GM18870 (cell line): ENCODE measurements around the gene MYH3.

Experiments
- ATAC-seq: cut with Tn5 transposase; IDR thresholded peaks from one replicate; pipeline ENCODE4 v1.9.1; 2021; ENCODE audit warnings: moderate library complexity; ENCODE audit not compliant: unreplicated experiment

MYH3 gene

DNA sequence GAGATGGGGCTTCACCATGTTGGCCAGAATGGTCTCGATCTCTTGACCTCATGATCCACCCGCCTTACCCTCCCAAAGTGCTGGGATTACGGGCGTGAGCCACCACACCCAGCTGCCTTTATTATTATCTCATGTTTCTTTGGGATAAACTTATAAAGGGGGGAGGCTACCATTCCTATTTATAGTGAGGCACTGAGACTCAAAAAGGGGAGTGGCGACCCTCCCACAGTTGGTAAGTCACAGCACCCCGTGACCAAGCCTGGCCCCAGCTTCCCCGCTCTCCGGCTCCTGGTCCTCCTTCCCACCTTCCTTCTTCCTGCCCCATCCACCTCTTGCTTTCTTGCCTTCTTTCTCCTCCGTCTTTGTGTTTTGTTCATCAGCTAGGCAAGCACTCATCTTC is 5.2 kb downstream of the MYH3 start:
- ATAC-seq = no peak

DNA sequence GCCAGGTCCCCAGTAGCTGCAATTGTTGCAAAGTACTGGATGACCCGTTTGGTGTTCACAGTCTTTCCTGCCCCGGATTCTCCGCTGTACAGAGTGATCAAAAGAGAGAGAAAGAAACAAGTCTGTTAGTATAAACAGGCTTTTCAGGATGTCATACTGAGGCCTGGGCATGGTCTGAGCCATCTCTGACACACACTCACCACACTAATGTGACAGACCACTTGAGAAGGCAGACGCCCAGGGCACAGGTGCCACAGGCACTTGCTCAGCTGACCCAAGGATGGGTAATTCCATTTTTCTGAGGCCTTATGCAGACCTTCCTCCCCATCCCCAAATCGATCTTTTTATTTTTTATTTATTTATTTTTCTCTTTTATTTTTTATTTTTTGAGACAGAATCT is 7.5 kb downstream of the MYH3 start:
- ATAC-seq = no peak

DNA sequence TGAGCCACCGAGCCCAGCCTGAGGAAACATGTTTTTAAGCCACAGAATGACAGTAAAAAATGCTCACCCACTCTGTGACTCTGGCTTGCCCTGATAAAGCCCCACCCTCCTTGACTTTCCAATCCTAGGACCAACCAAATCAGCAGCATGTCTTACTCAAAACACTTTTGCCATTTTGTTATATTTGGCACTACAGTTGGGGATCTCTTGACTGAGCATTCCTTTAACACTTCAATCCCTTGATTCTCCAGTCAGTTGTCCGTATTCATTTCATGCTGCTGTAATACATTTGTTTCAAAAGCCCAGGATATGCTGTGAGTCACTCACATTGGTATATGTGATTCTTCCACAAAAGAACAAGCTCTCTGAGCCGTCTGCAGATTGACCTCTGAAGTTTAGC is 8.2 kb downstream of the MYH3 start:
- ATAC-seq = no peak

DNA sequence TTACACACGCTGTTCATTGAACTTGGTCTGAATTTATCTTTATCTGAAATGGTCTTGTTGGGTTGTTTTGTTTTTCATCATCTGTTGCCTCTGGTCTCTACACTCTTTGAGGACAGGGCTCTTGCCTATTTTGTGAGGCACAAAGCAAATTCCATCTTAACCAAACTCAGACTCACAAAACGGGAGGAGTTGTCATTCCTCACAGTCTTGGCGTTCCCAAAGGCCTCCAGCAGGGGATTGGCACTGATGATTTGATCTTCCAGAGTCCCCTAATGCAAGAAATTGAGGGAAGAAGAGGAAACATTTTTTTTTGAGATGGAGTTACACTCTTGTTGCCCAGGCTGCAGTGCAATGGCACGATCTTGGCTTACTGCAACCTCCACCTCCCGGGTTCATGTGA is 8.7 kb downstream of the MYH3 start:
- ATAC-seq = no peak

DNA sequence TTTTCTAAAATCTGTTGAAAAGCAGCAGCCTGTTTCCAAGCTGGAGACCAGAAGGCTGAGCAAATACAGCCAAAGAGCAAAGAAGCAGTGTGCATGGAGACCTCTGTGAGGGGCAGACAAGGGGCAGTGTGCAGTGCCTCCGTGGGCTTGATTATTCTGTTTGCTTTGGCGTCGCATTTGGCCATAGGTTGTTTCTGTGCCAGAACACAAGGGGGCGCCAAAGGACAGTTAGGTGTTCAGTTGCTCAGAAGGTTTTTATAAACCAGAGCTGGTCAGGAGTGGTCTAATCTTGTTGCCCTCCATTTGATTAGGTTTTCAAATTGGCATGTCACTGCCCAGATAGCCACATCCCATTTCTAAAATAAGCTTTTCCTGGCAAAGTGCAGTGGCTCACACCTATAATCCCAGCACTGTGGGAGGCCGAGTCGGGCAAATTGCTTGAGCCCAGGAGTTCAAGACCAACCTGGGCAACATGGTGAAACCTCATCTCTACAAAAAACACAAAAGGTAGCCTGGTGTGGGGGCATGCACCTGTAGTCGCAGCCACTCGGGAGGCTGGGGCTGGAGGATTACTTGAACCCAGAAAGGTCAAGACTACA is 10.6 kb downstream of the MYH3 start:
- peak; percentile 57 for ATAC-seq

DNA sequence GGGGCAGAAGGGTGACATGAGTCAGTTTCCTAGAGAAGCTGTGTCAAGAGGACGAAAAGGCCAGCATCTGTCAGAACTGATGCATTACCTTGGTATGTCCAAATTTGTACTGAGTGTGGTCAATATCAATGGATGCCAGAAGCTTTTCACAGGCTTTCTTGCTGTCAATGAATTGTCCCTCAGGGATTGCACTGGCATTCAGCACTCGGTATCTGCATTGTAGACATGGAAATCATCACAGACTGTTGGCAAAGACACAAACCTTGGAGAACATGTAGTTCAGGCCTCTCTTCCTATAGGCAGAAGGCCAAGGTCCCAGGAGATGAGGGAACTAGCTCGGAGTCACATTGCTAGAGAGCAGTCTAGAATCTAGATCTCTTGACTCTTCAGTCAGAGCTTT is 16.6 kb downstream of the MYH3 start:
- ATAC-seq = no peak

DNA sequence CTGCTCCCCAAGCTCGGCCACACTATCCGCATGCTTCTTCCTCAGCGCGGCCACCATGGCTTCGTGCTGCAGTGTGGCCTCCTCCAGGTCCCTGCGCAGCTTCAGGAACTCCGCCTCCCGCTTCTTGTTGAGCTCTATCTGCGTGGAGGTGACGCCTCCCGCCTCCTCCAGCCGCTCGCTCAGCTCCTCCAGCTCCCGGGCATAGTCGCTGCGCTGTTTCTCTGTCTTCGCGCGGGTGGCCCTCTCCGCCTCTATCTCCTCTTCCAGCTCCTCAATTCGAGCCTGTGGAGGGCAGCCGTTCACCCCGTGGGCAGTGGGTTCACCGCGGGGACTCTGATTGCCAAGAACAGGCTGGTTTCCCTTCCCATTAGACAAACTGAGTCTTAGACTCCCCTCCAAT is 19.0 kb downstream of the MYH3 start:
- no peak for ATAC-seq

DNA sequence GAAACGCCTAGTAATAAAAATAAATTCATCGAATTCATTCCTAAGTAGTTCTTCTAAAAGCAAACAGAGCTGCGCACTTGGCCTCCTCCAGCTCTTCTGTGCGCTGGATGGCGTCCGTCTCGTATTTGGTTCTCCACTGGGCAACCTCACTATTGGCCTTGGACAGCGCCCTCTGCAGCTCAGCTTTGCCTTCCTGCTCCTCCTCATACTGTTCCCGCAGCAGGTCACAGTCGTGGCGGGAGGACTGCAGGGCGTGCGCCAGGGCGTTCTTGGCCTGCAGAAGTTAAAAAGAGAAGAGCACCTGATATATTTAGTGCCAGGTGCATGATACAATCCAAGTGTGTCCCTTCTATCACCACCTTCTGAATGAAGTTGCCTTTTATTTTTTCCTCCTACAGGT is 21.8 kb downstream of the MYH3 start:
- no peak for ATAC-seq

DNA sequence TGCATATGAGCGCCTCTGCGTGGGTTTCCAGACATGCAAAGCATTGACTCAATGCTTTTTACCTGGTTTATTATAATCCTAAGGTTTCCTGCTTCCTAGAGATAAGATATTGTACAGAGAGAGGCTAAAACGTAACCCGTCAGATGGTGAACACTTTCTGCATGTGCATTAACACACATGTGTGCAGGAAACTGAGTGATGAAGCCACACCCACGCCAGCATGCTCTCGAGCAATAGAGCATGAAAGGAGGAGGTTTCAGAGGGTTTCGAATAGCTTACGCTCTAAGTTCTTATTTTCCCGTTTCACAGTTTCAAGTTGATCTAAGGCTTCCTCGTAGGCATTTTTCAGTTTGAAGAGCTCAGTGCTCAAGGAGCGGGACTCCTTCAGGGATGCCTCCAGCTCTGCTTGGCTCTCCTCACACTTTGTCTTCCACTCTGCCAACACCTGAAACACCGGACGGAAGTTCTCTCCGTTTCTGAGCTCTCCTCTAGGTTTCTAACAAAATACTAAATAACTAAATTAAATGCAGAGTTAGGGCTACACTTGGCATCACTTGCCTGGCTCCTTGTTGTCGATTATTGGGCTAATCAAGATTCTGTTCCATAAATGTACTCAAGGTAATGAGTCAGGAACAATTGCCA is 23.2 kb downstream of the MYH3 start:
- ATAC-seq = peak; percentile 93

DNA sequence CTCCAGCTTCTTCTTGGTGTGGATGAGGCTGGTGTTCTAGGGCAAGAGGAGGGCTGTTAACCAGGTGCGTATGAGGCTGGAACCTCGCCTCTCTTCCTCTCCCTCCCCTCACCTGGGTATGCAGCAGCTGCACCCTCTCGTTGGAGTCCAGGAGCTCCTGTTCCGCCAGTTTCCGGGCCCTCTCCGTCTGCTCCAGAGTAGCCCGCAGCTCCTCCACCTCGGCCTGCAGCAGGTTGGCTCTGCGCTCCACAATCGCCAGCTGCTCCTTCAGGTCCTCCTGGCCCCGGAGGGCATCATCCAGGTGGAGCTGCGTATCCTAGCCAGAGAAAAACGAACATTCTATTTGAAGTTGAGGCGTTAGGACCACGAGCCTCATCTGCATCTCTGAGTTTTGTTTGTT is 25.4 kb downstream of the MYH3 start:
- no peak for ATAC-seq

DNA sequence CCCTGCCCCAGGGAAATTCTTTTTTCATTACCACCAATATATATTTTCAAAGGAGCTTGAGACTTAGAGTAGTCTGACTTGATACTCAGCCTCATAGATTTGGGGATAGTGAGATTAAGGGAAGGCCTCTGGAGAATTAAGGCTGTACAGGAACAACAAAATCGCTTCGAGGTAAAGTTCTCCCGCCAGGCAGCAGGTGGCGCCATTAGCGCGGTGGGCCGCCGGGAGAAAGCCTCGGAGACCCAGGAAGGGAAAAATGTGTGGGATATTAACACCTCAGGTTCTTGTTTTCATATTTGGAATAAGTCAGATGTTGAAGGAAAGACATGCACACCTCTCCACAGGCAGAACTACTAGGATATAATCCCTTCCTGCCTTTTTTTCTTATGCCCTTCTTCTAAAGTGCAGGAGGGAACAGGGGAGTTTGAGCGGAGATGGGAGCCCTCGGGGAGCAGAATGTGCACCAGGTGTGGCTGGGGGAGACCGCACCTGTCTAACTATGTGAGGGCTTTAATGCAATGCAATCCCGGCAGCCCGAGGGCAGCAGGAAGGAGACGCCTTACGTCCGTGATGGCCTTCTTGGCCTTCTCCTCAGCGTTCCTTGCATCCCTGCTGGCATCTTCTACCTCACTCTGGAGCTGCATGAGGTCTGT is 25.9 kb downstream of the MYH3 start:
- no peak for ATAC-seq

DNA sequence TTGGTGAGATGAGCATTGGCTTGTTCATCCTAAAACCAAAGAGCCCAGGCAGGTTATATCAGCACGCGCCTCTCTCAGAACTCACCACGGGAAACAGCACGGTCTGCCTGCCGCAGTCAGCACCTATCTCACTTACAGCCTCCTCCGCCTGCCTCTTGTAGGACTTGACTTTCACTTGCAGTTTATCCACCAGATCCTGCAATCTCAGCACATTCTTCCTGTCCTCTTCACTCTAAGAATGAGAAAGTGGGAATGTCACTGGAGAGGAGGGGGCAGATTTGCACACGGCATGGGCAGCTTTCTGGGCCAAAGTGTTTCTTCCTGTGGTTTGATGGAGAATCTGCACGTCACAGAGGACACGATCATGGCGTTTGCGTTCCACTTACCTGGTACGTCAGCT is 27.4 kb downstream of the MYH3 start:
- ATAC-seq = no peak

DNA sequence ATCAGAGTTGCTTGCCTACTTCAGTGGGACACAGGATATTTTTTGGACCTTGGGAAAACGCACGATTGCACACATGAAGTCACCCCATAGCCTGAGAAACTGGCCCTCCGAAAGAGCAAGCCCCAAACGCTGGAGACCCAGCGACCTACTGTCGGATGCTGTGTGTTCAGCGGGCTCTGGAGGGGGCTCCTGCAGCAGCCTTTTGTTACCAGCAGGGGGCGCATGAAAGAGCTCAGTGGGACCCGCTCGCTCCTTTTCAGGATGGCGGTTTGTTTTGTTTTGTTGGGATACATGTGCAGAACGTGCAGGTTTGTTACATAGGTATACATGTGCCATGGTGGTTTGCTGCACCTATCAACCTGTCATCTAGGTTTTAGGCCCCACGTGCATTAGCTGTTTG is 28.4 kb downstream of the MYH3 start:
- no peak for ATAC-seq

DNA sequence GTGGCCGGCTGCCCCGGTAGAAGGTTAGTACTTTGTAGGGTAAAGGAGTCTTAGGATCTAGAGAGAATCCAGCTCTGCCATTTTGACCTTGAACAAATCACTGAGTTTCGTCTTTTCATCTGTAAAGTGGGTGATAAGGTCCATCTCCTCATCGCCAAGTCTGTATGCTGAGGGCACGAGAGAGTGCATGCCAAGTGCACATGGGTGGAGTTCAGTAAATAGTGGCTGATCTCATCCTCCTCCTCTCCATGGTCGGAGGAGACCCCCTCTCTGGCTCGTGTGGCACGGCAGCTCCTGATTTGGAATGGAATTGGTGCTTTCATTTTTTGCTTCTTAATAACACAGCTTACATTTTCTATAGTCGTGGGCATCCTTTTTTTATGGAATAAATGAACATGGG is 30.7 kb downstream of the MYH3 start:
- no peak for ATAC-seq

DNA sequence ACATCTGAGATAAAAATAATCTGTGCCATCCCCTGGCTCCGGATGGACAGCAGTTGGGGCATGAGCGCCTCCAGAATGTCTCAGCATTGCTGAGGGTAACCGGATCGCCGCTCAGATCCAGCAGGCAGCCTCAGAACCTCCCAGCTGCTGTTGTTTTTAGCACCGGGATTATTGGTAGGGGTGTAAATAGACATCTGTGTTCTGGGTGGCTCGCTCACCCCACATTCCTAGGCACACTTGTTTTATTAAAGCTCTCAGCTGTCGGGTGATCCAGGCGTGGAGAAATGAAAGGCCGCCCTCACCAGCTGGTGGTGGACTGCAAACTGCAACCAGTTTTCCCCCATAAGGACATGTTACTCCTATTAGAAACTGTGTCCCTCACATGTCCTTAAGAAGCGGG is 32.1 kb downstream of the MYH3 start:
- no peak for ATAC-seq

DNA sequence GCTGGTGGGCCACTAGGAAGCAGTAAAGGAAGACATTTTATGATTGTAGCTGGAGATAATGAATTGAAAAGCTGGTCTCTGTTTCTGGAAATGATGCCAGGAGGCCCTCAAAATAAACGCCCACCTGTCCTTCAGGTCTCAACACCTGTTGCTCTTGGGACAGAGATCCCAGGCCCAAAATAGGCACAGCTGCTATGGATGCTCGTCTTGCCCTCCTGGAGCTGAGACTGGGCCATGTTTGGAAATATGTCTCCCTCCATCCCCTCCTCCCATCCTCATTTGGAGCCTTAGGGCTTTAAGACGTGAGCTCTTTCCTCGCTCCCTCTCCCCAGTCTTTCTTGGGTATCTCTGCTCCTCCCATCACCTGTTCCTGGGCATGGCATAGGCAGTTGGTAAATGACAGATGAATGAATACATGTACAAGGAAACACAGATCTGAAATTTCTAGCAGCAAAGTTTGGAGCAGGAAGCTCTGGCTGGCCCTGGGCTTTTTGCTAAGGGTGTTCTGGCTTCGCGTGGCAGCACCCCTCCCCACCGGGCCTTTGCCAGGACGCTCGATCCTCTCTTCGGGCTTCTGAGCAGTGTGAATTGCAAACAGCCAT is 33.3 kb downstream of the MYH3 start:
- ATAC-seq = no peak

DNA sequence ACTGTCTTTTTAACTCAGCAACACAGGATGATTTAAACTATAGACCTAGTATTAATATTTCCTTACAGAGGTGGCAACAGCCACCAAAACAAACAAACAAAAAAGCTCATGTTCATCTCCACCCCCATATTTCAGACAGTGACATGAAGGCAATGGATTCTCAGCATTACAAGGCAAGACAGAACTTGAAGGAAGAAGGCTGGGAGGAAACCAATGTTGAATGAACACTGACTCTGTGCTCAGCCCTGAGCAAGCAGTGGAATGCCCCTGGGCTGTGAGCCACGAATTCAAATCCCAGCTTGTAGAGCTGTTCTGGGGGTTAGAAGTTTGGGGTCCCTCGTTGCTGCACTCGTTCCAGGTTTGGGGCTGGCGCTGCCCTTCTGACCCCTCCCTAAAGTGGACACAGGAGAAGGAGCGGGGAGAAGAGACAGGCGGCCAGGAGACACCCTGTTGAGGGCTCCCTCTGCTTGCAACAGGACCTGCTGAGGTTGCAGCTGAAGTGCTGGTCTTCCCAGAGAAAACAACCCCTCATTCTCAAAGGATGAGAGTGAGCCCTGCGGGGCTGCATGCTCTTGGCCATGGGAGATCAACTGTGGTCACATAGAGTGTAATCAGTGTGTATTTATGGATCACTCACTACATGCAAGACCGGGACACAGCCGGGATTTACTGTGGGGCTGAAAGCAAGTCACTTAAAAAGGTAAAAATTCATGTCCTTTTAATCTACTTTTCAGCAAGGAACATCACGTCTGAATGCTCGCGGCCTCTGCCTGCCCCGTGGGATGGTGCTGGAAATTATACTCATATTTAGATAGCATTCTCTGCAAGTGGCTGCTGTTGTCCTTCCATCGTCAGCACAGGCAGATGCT is 34.3 kb downstream of the MYH3 start:
- no peak for ATAC-seq

DNA sequence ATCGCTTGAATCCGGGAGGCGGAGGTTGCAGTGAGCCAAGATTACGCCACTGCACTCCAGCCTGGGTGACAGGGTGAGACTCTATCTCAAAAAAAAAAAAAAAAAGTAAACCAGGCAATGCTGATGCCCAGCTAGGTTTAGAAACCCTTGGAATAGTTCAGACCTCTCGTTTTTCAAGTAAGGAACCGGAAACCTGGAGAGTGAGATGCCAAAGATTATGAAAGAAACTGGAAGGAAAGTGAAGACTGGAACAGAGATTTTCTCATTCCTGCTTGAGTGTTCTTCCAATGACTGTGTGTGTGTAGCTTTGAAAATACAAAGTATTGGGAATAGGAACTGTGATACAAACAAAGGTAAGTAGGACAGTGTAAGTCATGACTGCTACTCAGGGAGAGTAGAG is 35.7 kb downstream of the MYH3 start:
- no peak for ATAC-seq

DNA sequence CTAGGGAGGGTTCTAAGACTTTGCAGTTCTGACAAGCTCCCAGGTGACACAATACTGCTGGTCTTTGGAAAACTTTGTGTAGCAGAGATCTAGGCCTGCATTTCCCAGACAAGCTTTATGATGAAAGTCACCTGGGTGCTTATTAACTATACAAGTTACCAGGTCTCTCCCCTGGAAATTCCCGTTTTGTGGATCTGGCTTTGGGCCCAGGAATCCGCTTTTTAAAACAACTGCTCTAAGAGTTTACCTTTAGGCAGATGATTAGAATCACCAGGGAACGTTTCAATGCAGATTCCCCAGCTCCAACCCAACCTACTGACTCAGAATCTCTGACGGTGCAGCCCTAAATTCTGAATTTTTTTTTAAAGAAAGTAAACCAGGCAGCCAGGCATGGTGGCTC is 36.3 kb downstream of the MYH3 start:
- ATAC-seq = no peak

DNA sequence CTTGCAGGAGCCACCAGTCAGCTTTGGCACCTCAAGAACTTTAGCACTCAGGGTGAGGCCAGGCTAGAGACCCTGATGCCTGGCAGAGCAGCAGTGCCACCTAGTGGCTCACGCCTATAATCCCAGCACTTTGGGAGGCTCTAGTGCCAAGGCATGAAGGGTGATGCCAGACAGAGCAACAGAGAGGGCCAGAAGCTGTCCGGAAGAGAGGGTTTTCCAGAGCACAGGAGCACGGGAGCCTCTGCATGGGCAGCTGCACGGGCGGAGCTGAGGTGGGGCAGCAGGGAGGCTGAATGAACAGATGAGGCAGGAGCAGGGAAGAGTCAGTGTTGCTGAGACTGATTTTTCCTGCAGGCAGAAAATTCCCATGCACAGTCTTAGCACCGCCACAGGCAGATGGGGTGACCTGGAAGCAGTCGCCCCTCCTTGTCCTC is 38.9 kb downstream of the MYH3 start:
- peak; percentile 64 for ATAC-seq

DNA sequence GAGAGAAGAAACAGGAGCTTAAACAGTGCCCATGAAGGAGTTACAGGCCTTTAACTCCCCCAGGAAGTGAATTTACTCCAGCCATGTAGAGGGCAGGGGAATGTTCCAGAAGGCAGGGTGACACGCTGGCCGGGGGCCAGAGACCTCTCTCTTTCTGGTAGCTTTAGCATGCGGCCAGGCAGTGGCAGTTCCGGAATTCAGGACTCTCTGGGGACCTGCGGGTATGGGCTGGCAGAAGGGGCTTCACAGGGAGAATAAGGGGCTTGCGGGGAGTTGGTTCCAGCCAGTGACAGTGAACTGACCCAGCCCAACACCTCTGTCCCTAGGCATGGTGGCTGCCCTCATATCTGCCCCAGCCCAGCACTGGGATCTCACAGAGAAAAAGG is 40.0 kb downstream of the MYH3 start:
- no peak for ATAC-seq
